ENCODE data around the gene ZNF415. TPM values are rescaled to one million over a fixed set of nuclear protein-coding genes. Genes with fewer than 3 reads are reported as not detected.

The ZNF415 gene
- total RNA-seq, 1 experiment from 2014 or later = 1.3 TPM

GRCh38 chr19:53068834-53069233, 63.9 kb downstream of the ZNF415 start:
- BruUV-seq (replicated peaks) = no TSS peak
- ChIA-PET POLR2A (ENCODE audit: unreplicated experiment) (no interaction called here), CTCF (no interaction called here)
- Histone ChIP-seq H3K4me2 (ENCODE audit: low read length) (no peak overlapping the region), H2AFZ (ENCODE audit: low read length) (no peak overlapping the region), H3K36me3 (ENCODE audit: low read depth, low read length) (peaks cover 78% of the 10 kb centered on the region), H3K4me1 (ENCODE audit: insufficient read depth, low read length) (no peaks in the 10 kb centered on the region), H3K27me3 (ENCODE audit: low read length) (no peaks in the 10 kb centered on the region), H3K79me2 (ENCODE audit: low read length) (no peaks in the 10 kb centered on the region), H4K20me1 (ENCODE audit: low read length) (no peaks in the 10 kb centered on the region), H3F3A (ENCODE audit: low read length, unreplicated experiment) (no peaks in the 10 kb centered on the region), H3K27ac (ENCODE audit: low read length) (no peak overlapping the region), H3K9me3 (ENCODE audit: low read length) (peaks cover 43% of the 10 kb centered on the region), H3K4me3 (ENCODE audit: low read length) (peak overlapping the region; percentile 5; the same call in 1 of the 2 replicates), H3K9me2 (replicated peaks; ENCODE audit: low read length) (no peaks in the 10 kb centered on the region), H3K9ac (ENCODE audit: low read length) (no peak overlapping the region)
- ATAC-seq (no peak), DNase-seq (no peak)
- intact Hi-C loops (cut with micrococcal nuclease) = no loop called here
- no peak for TF ChIP-seq EZH2 (IDR thresholded peaks at IDR 0.05; ENCODE audit: low read length, unreplicated experiment)
- no peak for TF ChIP-seq EZH2phosphoT487 (IDR thresholded peaks at IDR 0.05; ENCODE audit: borderline replicate concordance, low read length)
- no peak for TF ChIP-seq CTCF (conservative IDR thresholded peaks at IDR 0.05; ENCODE audit: low read depth, low read length)

- Histone ChIP-seq H3K4me2 (ENCODE audit: low read length) (no peak overlapping the region), H3K27ac (ENCODE audit: low read length) (no peak overlapping the region), H3K9ac (ENCODE audit: low read length) (no peak overlapping the region), H4K20me1 (ENCODE audit: low read length) (no peaks in the 10 kb centered on the region), H3K9me2 (replicated peaks; ENCODE audit: low read length) (no peaks in the 10 kb centered on the region), H2AFZ (ENCODE audit: low read length) (no peak overlapping the region), H3K4me3 (ENCODE audit: low read length) (no peak overlapping the region; the same call in 1 of the 2 replicates), H3K9me3 (ENCODE audit: low read length) (peaks cover 39% of the 10 kb centered on the region), H3F3A (ENCODE audit: low read length, unreplicated experiment) (no peaks in the 10 kb centered on the region), H3K4me1 (ENCODE audit: insufficient read depth, low read length) (no peaks in the 10 kb centered on the region), H3K79me2 (ENCODE audit: low read length) (no peaks in the 10 kb centered on the region), H3K36me3 (ENCODE audit: low read depth, low read length) (peaks cover 72% of the 10 kb centered on the region), H3K27me3 (ENCODE audit: low read length) (no peaks in the 10 kb centered on the region)
- no TSS peak for BruUV-seq (replicated peaks)
- intact Hi-C loops (cut with micrococcal nuclease) = no loop called here
- ChIA-PET POLR2A (ENCODE audit: unreplicated experiment) (no interaction called here), CTCF (no interaction called here)
- no peak for DNase-seq
- TF ChIP-seq EZH2phosphoT487 (IDR thresholded peaks at IDR 0.05; ENCODE audit: borderline replicate concordance, low read length) (no peak), CTCF (conservative IDR thresholded peaks at IDR 0.05; ENCODE audit: low read depth, low read length) (no peak), EZH2 (IDR thresholded peaks at IDR 0.05; ENCODE audit: low read length, unreplicated experiment) (no peak)
- ATAC-seq = no peak
Measured at GRCh38 chr19:53068199-53068598, 64.5 kb downstream of the ZNF415 start.

DNA sequence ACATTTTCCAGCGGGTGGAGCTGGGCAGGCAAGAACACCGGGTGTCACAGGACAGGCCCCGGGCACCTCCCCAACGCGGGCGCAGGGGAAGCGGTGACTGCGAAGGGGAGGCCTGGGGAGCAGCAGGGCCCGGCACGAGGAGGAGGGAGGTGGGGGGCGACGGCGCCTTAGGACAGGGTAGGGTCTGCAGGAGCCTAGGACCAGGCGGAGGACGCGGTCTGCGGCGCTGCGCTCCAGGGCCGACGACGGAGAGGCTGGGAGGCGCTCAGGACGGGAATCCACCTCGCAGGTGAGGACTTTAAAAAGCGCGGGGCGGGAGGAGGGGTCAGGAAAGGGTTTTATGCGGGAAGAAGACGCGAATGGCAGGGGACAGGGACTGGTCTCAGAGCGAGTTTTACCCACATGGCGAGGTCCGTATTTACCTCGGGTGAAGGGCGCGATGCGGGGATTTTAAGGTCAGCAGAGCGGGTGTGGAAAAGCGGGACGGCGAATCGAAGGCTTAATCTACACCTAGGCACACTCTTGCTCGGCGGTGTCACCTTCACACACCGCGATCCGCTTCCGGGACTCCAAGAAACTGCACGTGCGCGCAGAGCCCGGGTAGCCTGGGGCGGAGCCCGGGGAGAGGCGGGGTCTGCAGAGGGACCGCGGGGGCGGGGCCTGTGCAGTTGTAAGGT, 74.7 kb downstream of the ZNF415 start:
- peak; percentile 30 for DNase-seq
- peak overlapping the region; percentile 37 for H3K4me3 ChIP-seq (ENCODE audit: low read length)

More for the DNA sequence above, 74.7 kb downstream of the ZNF415 start:
- peaks cover 3% of the 10 kb centered on the region; the same call in 1 of the 2 replicates for H3K9me3 ChIP-seq (ENCODE audit: low read length)
- intact Hi-C loops (cut with micrococcal nuclease) = no loop called here
- no peaks in the 10 kb centered on the region for H3K36me3 ChIP-seq (ENCODE audit: low read depth, low read length)
- H3K9ac ChIP-seq (ENCODE audit: low read length) = no peak overlapping the region
- H4K20me1 ChIP-seq (ENCODE audit: low read length) = no peaks in the 10 kb centered on the region
- no peaks in the 10 kb centered on the region for H3K79me2 ChIP-seq (ENCODE audit: low read length)
- no TSS peak for BruUV-seq (replicated peaks)
- no peaks in the 10 kb centered on the region for H3K27me3 ChIP-seq (ENCODE audit: low read length)
- ChIA-PET CTCF (no interaction called here), POLR2A (ENCODE audit: unreplicated experiment) (no interaction called here)
- no peak overlapping the region for H3K27ac ChIP-seq (ENCODE audit: low read length)
- no peaks in the 10 kb centered on the region for H3K9me2 ChIP-seq (replicated peaks; ENCODE audit: low read length)
- H3K4me1 ChIP-seq (ENCODE audit: insufficient read depth, low read length) = no peaks in the 10 kb centered on the region
- TF ChIP-seq CTCF (conservative IDR thresholded peaks at IDR 0.05; ENCODE audit: low read depth, low read length) = no peak
- no peak for TF ChIP-seq EZH2phosphoT487 (IDR thresholded peaks at IDR 0.05; ENCODE audit: borderline replicate concordance, low read length)
- no peak for TF ChIP-seq EZH2 (IDR thresholded peaks at IDR 0.05; ENCODE audit: low read length, unreplicated experiment)
- H3F3A ChIP-seq (ENCODE audit: low read length, unreplicated experiment) = no peaks in the 10 kb centered on the region
- ATAC-seq = peak; percentile 65
- H3K4me2 ChIP-seq (ENCODE audit: low read length) = peak overlapping the region; percentile 65
- H2AFZ ChIP-seq (ENCODE audit: low read length) = peak overlapping the region; percentile 40

All from PC-3 (cell line).